ENCODE results near the gene PDHX. TPM values are rescaled to one million over a fixed set of nuclear protein-coding genes. Genes with fewer than 3 reads are reported as not detected.

The PDHX gene
- total and polyA plus RNA-seq, 4 donors, result 14.9 to 35.2 (median 24.0) TPM

GRCh38 chr11:35031867-35032266, 115.4 kb downstream of the PDHX start:
- no peak for DNase-seq (ENCODE audit: low spot score)
- H3K9ac ChIP-seq (ENCODE audit: low read depth in 1 of 2, low read length in 2 of 2), result no peak overlapping the region
- peaks cover 0 to 3% (median 0%) of the 10 kb centered on the region in 4 donors for H3K27me3 ChIP-seq (ENCODE audit: control insufficient read depth in 4 of 4, insufficient read depth in 4 of 4, low read length in 3 of 4)
- 84% methylated on average over 1 of the region's 1 CpG for WGBS
- H3K36me3 ChIP-seq (ENCODE audit: control insufficient read depth in 4 of 4, insufficient read depth in 3 of 4, low read depth in 1 of 4, low read length in 3 of 4), result no peaks in the 10 kb centered on the region
- H3K9me3 ChIP-seq (ENCODE audit: control insufficient read depth in 4 of 4, low read length in 3 of 4), result no peaks in the 10 kb centered on the region
- no peak for TF ChIP-seq SP1 (IDR thresholded peaks at IDR 0.05)
- no peak for TF ChIP-seq EGR1 (IDR thresholded peaks at IDR 0.05; ENCODE audit: low read depth in 2 of 2)
- no peak for TF ChIP-seq HNF4A (conservative IDR thresholded peaks at IDR 0.05)
- no peak for TF ChIP-seq REST (IDR thresholded peaks at IDR 0.05)
- TF ChIP-seq CTCF (IDR thresholded peaks at IDR 0.05; ENCODE audit: low read depth, low read length, missing input control), result no peak
- TF ChIP-seq TAF1 (conservative IDR thresholded peaks at IDR 0.05), result no peak
- TF ChIP-seq ATF3 (IDR thresholded peaks at IDR 0.05), result no peak
- TF ChIP-seq YY1 (IDR thresholded peaks at IDR 0.05), result no peak
- TF ChIP-seq MAX (IDR thresholded peaks at IDR 0.05), result no peak
- no peak for TF ChIP-seq FOXA1 (IDR thresholded peaks at IDR 0.05)
- TF ChIP-seq RAD21 (IDR thresholded peaks at IDR 0.05), result no peak
- H3K27ac ChIP-seq (ENCODE audit: low read depth in 1 of 2, low read length in 2 of 2), result no peak overlapping the region
- no peaks in the 10 kb centered on the region for H3K4me1 ChIP-seq (ENCODE audit: control insufficient read depth in 4 of 4, insufficient read depth in 4 of 4, low read length in 3 of 4)
- H3K4me3 ChIP-seq (ENCODE audit: low read depth in 1 of 3, low read length in 3 of 3), result no peak overlapping the region

GRCh38 chr11:35033011-35033410, 116.6 kb downstream of the PDHX start:
- Histone ChIP-seq H3K9ac (ENCODE audit: low read depth in 1 of 2, low read length in 2 of 2) (no peak overlapping the region), H3K36me3 (ENCODE audit: control insufficient read depth in 4 of 4, insufficient read depth in 3 of 4, low read depth in 1 of 4, low read length in 3 of 4) (no peaks in the 10 kb centered on the region), H3K27me3 (ENCODE audit: control insufficient read depth in 4 of 4, insufficient read depth in 4 of 4, low read length in 3 of 4) (peaks cover 0 to 3% (median 0%) of the 10 kb centered on the region in 4 donors), H3K4me1 (ENCODE audit: control insufficient read depth in 4 of 4, insufficient read depth in 4 of 4, low read length in 3 of 4) (no peaks in the 10 kb centered on the region), H3K4me3 (ENCODE audit: low read depth in 1 of 3, low read length in 3 of 3) (no peak overlapping the region), H3K9me3 (ENCODE audit: control insufficient read depth in 4 of 4, low read length in 3 of 4) (no peaks in the 10 kb centered on the region), H3K27ac (ENCODE audit: low read depth in 1 of 2, low read length in 2 of 2) (no peak overlapping the region)
- TF ChIP-seq TAF1 (conservative IDR thresholded peaks at IDR 0.05) (no peak), RAD21 (IDR thresholded peaks at IDR 0.05) (no peak), FOXA1 (IDR thresholded peaks at IDR 0.05) (no peak), YY1 (IDR thresholded peaks at IDR 0.05) (no peak), HNF4G (IDR thresholded peaks at IDR 0.05) (no peak)
- 95% methylated on average over 6 of the region's 6 CpGs for whole genome bisulfite sequencing
- DNase-seq (ENCODE audit: low spot score), result no peak

GRCh38 chr11:35034401-35034800, 118.0 kb downstream of the PDHX start:
- Histone ChIP-seq H3K27ac (ENCODE audit: low read depth in 1 of 2, low read length in 2 of 2) (no peak overlapping the region), H3K9ac (ENCODE audit: low read depth in 1 of 2, low read length in 2 of 2) (no peak overlapping the region), H3K4me3 (ENCODE audit: low read depth in 1 of 3, low read length in 3 of 3) (no peak overlapping the region), H3K9me3 (ENCODE audit: control insufficient read depth in 4 of 4, low read length in 3 of 4) (no peaks in the 10 kb centered on the region), H3K4me1 (ENCODE audit: control insufficient read depth in 4 of 4, insufficient read depth in 4 of 4, low read length in 3 of 4) (no peaks in the 10 kb centered on the region), H3K27me3 (ENCODE audit: control insufficient read depth in 4 of 4, insufficient read depth in 4 of 4, low read length in 3 of 4) (peaks cover 0 to 3% (median 0%) of the 10 kb centered on the region in 4 donors), H3K36me3 (ENCODE audit: control insufficient read depth in 4 of 4, insufficient read depth in 3 of 4, low read depth in 1 of 4, low read length in 3 of 4) (no peaks in the 10 kb centered on the region)
- DNase-seq (ENCODE audit: low spot score), result no peak
- TF ChIP-seq RAD21 (IDR thresholded peaks at IDR 0.05) (no peak), HNF4A (conservative IDR thresholded peaks at IDR 0.05) (no peak), JUND (IDR thresholded peaks at IDR 0.05) (no peak), SP1 (IDR thresholded peaks at IDR 0.05) (no peak)
- WGBS, result 93% methylated on average over 3 of the region's 3 CpGs
